GM06990 (cell line): Measurements from ENCODE around the gene RTN4RL2.

Experiments used
- DNase-seq: peaks from one replicate; pipeline ENCODE4 v3.0.0-alpha.2; 2011; ENCODE audit not compliant: insufficient read length; ENCODE audit errors: extremely low read depth
- H3K27me3 ChIP-seq: replicated peaks from 2 replicates; pipeline ENCODE4 v1.6.0; 2011; ENCODE audit warnings: low read length; ENCODE audit not compliant: control insufficient read depth, insufficient read depth
- H3K36me3 ChIP-seq: 2 replicates; pipeline ENCODE4 v1.5.1; 2011; ENCODE audit warnings: low read length; ENCODE audit not compliant: control insufficient read depth, insufficient read depth
- H3K4me3 ChIP-seq: replicated peaks from 2 replicates; pipeline ENCODE4 v1.5.1; 2011; ENCODE audit warnings: low read depth, mild to moderate bottlenecking, control low read depth, low read length
- CTCF ChIP-seq: IDR thresholded peaks from 2 replicates; pipeline ENCODE4 v1.5.1; 2011; ENCODE audit warnings: low read length, control low read depth, mild to moderate bottlenecking, inconsistent platforms; ENCODE audit not compliant: insufficient read depth, poor library complexity, severe bottlenecking

The RTN4RL2 gene

DNA sequence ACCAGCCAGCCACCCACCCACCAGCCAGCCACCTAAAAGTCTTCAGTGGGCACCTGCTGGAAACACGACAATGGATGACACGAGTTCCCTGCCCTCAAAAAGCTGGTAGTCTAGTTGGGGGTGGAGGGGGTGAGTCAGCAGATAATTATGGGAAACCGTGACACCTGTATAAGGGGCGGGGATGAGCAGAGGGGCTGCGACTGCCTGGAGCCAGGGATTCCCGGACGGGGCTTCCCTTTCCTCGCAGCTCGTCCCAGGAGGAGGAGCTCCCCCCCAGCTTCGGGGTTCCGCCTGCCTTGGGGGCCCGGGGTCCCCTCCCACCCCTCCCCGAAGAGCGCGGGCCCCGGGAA lies 2.3 kb upstream of the RTN4RL2 start:
- Histone ChIP-seq H3K36me3 (no peaks in the 10 kb centered on the region), H3K4me3 (peak overlapping the region; percentile 53; the same call in 1 of the 2 replicates), H3K27me3 (peaks cover 5% of the 10 kb centered on the region)
- TF ChIP-seq CTCF, result no peak
- no peak for DNase-seq

- DNase-seq, result peak; percentile 46
- Histone ChIP-seq H3K4me3 (peak overlapping the region; percentile 53), H3K36me3 (no peaks in the 10 kb centered on the region), H3K27me3 (peaks cover 5% of the 10 kb centered on the region)
- TF ChIP-seq CTCF, result peak; percentile 86
These were observed 1.7 kb upstream of the RTN4RL2 start for GRCh38 chr11:57458410-57459163.

GRCh38 chr11:57459164-57460021 lies 935 bp upstream of the RTN4RL2 start:
- Histone ChIP-seq H3K4me3 (peak overlapping the region; percentile 53), H3K27me3 (peaks cover 5% of the 10 kb centered on the region), H3K36me3 (no peaks in the 10 kb centered on the region)
- peak; percentile 25 for DNase-seq
- TF ChIP-seq CTCF, result no peak

GRCh38 chr11:57460758-57461749 lies 726 bp downstream of the RTN4RL2 start:
- DNase-seq, result peak; percentile 23
- no peak overlapping the region for H3K4me3 ChIP-seq
- peaks cover 5% of the 10 kb centered on the region for H3K27me3 ChIP-seq
- no peak for TF ChIP-seq CTCF
- no peaks in the 10 kb centered on the region for H3K36me3 ChIP-seq

GRCh38 chr11:57461841-57462489 lies 1.6 kb downstream of the RTN4RL2 start:
- Histone ChIP-seq H3K36me3 (no peaks in the 10 kb centered on the region), H3K27me3 (peaks cover 5% of the 10 kb centered on the region), H3K4me3 (no peak overlapping the region)
- no peak for DNase-seq
- no peak for TF ChIP-seq CTCF
